Suppressor macrophage (primary cell): Measurements from ENCODE around the gene ENOX1.

ENCODE experiments used
- DNase-seq, 4 experiments: peaks; one replicate each; pipeline ENCODE4 v3.0.0-alpha.2; 2020 to 2022

Gene ENOX1

DNA sequence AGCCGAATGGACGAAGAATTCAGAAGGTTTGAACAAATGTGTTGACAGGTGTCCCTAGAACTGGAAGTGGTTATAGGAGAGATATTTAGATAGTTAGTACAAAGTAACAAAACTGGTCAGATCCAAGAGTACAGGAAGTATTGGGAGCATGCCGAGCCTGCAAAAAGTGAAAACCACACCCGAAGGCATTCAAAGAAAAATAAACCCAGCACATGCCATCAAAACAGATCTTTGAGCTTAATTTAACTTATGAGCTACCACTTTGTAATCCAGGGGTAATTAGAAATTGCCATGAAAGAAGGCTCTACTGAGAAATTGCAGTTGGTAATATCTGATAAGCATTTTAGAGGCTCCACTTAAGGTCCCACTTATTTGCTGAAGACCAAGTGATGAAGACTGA is 549.2 kb downstream of the ENOX1 start:
- DNase-seq, result no peak

DNA sequence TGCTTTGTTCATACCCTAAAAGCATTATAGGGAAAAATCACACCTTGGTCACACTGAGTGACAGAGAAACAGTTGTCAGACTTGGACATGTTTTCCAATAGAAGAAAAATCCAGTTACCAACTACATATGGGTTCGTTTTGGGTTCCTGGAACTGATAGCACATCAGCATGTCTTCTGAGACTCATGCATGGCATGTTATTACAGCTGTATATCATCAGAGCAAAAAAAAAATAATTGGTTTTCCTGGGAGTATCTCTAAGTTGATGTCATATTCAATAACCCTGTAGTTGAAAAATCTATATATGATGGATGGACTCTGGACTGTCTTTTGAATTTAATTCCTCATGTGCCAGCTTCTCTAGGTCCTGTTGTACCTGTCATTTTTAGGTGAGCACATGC is 551.7 kb downstream of the ENOX1 start:
- DNase-seq, result no peak

DNA sequence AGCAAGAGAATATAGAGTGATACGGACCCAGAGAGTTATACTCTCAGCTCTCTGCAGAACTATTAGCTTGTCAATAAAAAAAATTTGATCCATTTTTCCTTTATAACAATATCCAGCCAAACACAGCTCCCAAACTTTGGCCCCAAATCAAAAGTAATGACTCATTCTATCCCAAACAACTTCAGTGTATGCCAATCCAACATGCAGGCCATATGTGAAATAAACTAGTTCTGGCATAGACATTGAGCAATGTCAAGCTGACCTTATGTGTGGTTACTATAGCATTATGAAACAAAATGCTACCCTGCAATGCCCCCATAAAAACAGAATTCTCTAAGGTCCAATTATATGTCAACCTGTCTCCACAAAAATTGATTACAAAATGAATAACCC is 553.9 kb downstream of the ENOX1 start:
- no peak for DNase-seq

DNA sequence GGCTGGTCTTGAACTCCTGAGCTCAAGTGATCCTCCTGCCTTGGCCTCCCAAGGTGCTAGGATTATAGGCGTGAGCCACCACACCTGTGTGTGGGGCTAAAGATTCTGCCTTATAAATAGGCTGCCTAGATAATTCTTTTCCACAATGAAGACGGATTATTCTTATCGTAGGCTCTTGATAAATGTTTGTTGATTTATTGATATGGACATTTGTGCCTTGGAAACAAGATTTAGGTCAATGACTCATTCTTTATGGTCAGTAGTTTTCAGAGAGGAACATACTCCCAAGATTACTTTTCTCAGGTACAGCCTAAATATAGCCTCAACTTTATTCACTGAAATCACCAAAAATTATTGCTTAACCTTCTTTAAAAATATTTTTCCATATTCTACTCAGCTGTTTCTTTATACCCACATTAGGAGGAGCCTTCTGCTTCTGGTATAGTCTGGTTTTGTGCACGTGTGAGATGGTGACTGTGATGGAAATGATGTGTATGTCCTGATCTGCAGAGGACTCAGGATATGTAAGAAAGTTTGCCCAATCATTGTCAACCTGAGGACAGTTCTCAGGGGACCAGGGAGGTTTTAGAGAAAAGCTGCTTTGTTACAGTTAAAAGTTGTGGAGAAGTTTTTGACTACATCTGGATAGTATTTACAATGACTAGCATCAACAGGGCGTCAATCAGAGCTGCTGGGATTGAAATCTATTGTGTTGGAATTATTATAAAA is 554.5 kb downstream of the ENOX1 start:
- no peak for DNase-seq

DNA sequence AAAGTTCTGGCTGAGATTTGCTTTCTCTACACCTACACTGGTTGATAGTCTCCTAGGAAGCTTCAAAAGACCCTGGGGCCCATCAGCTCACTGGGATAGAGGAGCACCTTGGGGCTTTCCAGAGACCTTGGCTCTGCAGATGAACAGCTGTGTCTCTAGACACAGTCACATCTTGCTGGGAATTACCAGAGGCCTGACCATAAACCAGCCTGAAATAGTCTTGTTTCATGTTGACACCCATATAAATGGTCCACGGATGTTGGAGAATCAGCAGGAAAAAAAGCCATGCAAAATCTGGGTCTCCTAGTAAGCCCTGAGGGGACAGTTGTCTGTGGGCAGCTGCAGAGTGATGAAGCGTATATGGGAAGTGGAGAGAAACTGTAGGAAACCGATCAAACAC is 555.8 kb downstream of the ENOX1 start:
- DNase-seq, result no peak

DNA sequence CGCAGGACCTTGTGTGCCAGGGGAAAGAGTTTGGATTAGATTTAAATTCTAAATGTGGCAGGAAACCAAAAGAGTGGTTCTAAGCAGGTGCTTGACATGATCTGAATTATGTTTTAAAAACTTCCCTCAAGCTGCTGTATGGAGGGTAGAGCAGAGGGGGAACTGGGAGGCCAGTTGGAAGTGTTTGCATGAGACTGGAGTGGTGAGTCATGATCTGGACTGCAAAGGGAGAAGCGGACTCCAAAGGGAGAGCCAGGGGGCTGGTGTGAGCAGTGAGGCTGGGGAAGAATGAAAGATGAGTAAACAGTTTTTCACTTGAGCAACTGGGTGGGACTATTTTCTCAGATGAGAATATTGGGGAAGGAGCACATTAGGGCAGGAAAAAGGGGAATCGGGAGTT is 557.3 kb downstream of the ENOX1 start:
- peak; percentile 48 to 68 (median 67) for DNase-seq

DNA sequence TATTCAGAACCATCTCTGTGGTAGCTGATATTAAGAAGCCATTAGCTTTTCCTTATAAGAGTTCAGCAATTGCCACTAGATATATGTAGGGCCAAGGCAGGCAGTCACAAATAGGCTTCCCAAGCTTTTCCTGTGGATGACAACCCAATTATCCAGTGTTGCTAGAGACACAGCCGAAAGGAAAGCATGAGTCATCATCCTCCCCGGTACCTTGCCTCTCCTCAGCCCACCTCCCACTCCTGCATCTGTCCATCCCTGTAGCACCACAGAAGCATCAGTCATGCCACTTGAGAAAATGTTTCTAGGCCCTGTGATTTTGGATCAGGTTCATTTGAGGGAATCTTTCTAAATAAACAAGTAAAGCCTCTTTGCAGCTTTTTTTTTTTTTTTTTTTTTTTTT is 559.1 kb downstream of the ENOX1 start:
- DNase-seq, result no peak

DNA sequence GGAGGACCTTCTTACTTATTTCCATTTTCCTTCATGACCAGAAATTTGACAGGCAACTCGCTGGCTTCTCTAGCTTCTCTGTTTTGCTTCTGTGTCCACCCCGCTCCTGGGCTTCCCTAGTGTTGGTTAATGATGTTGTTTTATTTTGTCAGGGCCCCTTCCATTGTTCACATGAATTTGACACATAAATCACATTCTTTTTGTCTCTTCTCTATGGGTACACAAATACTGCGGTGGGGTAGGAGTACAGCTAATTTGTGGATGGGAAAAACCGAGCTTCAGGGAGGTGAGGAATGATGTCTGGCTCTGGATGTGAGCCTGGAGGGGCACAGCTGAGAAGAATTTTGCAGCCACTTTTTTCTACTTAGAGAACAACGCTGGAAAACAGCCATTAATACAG is 563.6 kb downstream of the ENOX1 start:
- no peak for DNase-seq

DNA sequence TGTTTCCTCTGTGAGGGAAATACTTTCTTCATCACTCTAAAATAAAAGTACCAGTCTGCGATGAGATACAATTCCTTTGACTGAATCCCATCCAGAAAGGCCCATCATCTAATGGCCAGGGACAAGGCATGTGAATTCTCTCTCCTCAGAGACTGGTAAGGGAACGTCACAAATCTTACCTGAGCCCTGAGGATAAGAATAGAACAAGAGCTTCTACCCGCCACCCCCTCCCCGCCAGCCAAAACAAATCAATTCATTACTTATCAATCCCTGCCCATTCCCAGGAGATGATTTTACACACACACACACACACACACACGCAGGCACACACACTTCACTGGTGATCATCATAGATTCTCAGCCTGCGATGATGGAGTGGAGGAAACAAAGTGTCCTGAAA is 564.7 kb downstream of the ENOX1 start:
- no peak for DNase-seq

DNA sequence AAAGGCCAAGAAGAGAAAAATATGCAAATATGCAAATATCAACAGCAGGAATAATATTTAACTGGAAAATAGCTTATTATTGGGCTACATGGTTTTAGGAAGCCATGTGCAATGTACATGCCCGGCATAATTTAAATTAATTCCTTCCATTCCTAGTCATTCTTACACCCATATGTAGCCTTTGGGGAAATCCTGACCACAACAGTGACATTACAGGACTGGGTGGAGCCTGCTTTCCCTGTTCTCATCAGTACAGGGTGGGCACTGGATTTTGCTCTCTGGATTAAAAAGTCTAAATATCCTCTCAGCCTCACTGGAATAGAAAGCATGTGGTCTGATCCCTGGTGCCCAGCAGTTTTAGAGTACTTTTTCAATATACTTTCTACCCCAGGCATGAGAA is 565.2 kb downstream of the ENOX1 start:
- DNase-seq, result no peak

DNA sequence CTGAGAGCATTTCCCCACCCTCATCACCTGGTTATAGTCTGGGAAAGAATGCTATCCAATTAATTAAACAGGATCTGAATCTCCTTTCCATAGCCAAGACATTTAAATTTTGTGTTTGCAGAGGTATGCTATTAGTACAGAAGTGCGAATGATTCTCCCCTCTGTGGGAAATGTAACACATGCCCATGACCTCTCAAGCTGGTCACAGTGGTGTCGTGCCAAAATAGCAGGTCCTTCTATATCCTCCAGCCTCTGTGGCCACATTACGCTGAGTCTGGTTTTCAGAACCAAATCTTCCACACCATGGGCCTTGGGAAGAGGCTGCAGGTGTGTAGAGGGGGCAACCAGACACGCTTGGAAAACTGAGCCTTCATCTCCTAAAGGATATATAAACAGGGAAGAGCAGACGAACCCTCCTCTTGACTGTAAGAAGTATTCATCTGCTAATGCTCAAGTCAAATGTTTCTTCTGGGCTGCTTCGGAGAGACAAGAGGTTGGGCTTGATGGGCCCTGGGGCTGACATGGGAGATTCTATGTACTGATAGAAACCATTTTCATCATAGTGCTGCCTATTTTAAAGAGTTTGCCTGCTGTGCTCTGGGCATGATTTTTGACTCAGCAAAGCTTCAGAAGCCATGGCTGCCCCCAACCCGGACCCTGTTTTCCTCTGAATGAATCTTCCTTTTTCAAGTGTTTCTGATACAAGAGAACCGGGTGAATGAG is 565.7 kb downstream of the ENOX1 start:
- DNase-seq, result no peak

DNA sequence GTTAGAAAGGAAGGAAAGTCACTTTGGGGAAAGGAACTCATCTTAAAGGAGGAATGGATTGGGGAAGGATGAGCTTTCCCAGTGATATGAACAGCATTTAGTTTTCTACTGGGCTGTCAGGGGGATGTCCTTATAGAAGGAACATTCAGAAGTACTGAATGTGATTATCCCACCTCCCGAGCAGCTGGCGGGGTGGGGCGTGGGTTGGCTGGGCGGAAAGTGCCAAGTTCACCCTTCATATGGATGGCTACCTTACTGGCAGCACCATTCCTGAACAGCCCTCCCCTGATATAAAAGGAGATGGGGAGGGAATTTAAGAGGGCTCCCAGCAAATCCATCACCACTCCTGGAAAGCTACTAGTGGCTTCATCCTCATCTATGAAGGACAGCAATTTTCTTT is 572.6 kb downstream of the ENOX1 start:
- no peak for DNase-seq

DNA sequence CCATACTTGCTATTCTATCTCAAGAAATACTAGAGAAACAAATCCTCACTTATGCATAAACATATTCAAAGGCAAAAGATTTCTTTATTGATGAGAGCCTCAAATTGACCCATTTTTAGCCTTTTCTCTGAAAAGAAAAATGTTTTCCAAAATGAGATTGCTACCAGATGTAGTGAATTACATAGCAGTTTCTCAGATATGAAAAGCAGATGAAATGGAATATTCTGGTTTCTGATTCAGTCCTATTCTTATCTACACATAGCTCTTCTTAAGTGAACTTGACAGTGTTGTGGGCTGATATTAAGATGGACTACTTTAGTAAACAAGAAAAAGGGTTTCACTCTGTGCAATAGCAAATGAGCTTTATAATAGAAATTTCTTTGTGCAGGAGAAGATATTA is 579.9 kb downstream of the ENOX1 start:
- no peak for DNase-seq

DNA sequence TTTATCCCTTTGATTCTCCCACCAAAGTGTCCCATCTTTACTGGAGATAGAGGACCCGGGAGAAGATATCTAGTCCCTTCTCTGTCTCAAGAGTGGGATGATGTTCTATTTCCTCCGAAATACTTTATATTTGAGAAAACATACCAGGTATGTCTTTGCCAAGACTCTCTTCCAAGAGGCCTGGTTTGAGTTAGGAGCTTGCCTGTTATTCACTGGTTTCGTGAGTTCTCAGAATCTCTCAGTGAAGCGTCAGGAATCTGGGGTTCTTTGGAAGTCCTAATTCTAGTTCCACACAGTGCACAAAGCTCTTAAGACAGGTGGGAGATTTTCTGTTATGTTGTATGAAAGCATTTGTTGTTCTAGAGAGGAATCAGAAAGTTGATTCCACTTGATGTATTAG is 581.4 kb downstream of the ENOX1 start:
- no peak for DNase-seq

DNA sequence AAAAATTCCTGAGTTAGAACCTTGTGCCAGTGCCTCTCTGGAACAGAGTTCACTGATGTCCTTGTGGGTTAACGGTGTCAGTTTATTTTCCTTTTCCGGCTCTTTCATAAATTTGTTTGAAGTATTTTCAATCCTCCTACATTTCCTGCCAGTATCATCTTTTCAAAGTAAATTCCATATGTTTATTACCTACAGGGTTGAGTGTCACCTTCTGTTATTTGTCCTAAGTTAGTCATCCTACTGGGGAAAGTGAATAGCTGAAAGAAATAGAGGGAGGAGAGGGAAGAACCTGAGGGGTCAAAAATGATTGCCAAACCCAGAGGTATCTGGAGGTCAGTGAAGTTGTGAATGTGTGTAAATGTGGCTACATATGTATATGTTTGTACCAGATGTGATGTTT is 582.2 kb downstream of the ENOX1 start:
- DNase-seq, result no peak

DNA sequence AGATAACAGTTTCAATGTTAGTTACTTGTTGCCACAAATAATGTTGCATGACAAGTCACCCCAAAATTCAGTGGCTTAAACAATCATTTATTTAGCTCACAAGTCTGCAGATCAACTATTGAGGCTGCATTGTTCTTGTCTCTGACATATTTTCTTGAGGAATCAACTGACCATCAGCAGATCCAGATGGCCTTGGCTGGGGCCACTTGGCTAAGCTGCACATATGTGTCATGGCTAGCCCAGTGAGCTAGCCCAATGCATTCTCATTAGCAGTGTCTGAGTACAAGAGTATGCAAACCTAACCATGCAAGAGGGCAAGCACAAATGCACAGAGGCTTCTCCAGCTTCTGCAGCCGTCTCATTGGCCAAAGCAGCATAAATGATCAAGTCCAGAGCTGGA is 583.0 kb downstream of the ENOX1 start:
- DNase-seq, result no peak

DNA sequence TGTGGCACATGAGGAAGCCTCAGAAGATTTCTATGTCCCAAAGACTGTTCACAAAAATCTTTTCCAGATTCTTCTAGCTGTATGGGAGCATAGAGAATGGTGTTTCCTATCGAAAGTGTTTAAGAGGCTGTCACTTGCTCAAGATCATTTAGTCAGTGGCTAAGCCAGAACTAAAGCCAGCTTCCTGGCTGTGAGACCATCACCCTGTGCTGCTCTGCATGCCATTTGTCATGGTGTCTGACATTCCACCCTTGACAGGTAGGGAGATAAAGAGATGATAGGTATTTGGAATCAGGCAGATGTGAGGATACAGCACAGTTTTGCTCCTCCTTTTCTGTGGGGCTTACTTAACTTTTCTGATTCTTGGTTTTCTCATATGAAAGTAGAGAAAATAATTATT is 586.0 kb downstream of the ENOX1 start:
- no peak for DNase-seq

DNA sequence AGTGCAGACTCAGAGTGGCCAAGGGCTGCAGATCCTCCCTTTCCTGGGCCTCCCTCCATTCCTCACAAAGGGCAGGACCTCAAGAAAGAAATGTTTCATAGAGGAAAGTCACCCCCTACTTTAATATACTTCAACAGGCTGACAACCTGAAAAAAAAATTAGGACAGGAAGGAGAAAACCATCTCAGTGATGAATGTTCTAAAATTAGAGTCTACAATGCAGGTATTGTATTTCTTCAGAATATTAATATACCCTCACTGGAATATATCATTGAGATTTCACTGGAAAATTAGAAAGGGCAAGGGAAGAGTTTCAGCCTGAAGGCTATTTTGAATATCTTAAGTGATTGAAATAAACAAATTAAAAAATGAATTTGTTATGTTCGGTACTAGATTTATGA is 586.5 kb downstream of the ENOX1 start:
- DNase-seq, result no peak

DNA sequence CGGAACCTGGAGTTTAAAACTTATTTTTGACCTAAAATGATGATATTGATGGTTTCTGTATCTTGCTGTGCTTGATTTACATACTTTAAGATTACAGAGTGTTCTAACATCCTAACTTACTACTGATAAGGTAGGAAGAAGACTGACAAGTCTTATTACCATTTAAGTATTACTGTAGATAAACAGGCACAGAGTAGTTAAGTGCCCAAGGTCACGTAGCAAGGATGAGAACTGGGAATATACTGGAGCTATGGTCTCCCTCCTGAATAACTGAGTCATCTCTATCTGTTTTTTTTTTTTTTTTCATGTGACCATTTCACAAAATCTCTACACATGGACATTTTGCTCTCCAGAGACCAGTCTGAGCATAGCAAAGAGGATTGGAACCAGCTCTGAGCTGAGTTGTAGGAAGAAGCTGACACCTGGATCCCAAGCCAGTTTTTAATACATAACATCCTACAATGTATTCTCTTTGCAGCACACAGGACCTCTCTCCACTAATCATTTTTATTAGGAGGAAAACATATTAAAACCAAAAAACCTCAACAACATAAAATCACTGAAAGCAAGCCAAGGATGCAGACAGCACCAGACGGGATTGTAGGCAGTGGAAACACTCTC is 589.9 kb downstream of the ENOX1 start:
- DNase-seq, result no peak

DNA sequence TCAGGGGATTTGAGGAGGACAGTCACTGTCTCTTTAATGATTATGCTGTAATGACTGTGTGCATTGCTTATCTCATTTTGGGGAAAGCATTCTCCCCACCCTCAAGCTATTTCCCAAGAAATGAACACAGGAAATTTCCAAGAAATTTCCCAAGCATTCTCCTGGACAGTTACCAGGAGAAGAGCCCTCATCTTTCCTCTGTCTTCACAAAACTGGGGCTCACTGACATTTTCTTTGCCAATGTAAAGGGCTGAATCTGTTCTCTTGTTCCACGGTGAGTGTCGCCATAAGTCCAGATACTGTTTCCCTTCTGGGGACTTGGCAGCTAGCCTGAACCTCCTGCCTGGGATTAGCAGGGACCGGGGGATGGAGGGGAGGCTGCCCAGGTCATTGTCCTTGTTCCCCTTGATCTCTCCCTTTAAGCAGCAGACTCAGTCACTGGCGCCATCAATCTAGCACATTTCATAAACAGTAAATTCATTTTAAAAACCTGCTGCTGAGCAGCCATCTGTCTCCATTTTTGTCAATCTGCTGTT is 590.6 kb downstream of the ENOX1 start:
- no peak for DNase-seq

DNA sequence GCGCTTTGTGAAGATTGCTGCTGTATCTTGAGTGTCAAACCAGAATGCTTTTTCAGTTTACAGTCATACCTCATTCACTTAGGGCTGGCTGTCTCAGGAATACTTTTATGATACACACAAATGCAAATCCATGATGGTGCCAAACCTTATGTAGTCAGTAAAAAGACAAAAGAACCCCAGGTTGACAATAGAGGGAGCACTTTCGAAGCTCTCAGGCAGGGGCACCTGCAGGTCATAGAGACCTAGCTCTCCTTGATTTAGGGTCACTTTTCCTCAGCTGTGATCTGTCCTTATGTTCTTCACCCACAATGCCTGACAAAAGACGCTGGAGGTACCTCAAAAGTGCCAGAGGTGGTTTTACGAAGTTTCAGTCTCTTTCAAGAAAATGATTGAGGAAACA is 591.2 kb downstream of the ENOX1 start:
- DNase-seq, result no peak

DNA sequence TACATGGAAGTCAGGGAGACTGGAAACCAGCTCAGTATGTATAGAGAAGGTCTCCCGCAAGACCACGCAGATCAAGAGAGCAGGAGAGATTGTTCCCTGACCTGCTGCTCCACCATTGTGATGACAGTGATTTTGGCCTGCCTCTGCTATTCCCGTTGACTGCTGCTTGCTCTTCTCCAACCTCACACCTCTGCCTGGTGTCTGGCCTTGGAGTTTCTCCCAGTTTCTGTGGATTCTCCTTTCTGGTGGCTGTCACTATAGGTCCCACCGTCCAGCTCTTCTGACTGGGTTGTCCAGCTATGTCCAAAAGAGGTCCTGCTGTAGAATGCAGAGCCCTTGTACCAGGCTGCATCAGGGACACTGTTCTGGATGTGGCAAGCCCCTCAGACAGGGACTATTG is 591.7 kb downstream of the ENOX1 start:
- no peak for DNase-seq

DNA sequence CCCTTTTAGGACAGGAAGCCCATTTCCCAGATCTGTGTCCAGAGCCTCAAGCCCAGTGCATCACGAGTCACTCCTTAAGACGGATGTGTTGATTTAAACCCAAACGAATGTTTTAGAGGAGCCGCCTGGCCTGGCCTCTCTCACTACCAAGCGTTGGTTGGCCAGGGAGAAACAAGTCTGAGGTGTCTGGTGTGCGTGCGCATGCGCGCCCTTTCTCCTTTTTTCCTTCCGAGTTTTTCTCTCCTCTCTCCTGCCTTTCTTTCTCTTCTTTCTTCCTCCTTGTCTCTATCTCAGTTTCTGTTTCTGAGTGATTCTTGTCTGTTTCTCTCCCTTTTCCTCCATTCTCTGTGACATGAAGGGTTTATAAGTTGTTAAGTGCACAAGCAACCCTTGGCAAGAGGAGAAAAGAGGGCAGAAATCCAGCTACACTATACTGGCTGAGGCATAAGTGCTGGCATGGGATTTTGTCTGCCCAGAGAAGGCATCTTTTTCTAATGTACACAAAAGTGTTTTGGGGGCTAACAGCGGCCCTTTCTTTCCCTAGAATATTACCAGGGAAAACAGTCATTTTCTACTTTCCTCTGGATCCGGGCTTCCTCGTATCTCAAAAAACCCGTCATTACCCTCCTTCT is 592.9 kb downstream of the ENOX1 start:
- no peak for DNase-seq
